ENCODE data around the gene TUBG1.
A peak's percentile ranks its signal among the peaks of the same experiment; 100 is the strongest.
"Not testable (repeated sequence)": the region's sequence is repeated elsewhere in the genome, so short reads cannot be mapped to it uniquely, and the experiment has no call there.

TUBG1 gene

DNA sequence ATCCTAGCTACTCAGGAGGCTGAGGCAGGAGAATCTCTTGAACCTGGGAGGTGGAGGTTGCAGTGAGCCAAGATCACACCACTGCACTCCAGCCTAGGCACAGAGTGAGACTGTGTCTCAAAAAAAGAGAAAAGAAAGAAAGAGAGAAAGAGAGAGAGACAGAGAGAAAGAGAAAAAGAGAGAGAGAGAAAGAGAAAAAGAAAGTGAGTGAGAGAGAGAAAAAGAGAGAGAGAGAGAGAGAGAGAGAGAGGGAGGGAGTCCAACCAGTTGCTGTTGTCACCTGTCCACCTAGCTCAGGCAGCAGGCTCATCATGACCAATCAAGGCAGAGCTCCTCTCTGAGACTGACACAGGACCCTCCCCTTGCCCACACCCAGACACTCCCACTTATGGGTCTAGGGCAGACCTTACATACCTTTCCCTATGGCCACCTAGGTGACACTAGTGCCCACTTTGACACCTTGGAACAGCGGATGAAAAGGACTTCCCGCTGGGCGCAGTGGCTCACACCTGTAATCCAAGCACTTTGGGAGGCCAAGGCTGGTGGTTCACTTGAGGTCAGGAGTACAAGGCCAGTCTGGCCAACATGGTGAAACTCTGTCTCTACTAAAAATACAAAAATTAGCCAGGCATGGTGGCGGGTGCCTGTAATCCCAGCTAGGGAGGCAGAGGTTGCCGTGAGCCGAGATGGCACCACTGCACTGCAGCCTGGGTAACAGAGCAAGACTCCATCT is 17.7 kb downstream of the TUBG1 start:
- not testable (repeated sequence) for DNase-seq

DNA sequence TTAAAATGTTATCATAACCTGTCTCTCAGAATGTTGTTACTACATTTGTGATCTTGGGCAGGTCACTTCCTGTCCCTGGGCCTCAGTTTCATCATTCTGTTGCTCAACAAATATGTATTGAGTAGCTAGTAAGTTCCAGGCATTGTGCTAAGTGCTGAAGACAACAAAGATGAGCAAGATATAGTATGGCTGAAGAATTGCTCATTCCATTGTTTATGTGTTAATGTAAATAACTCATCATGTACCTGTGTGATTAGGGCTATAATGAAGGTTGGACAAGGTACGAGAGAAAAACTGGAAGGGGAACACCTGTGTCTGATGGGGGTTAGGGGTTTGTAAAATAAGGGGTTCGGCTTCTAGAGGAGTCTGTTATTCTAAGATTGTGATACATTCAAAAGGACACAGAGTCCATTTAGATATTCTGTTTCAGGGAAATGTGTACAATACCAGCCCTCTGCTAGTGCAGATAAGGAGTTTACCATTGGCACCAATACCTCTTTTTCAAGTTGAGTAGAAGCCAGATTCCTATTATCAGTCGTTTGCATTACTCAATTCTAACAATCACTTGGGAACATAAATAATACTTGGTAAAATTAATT is 20.0 kb downstream of the TUBG1 start:
- DNase-seq, result no peak

DNA sequence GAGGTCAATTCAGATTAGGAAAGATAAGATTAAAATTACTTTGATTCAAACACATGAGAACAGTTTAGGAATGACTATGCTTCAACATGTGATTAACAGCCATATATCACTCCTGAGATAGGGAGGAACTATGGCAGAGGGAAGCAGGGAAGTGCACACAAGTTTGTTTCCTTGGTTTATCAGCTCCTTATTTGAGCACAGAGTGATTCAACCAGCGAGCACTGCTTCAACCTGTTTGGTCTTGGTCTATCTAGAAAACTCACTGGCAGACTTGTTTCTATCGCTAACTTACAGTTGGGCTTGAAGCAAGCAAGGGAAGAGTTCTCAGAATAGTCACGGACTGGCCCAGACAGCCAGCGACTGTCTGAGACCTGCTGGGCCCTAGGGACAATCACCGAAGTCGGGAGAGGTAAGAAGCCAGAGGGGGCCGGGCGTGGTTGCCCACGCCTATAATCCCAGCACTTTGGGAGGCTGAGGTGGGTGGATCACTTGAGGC is 23.5 kb downstream of the TUBG1 start:
- no peak for DNase-seq

DNA sequence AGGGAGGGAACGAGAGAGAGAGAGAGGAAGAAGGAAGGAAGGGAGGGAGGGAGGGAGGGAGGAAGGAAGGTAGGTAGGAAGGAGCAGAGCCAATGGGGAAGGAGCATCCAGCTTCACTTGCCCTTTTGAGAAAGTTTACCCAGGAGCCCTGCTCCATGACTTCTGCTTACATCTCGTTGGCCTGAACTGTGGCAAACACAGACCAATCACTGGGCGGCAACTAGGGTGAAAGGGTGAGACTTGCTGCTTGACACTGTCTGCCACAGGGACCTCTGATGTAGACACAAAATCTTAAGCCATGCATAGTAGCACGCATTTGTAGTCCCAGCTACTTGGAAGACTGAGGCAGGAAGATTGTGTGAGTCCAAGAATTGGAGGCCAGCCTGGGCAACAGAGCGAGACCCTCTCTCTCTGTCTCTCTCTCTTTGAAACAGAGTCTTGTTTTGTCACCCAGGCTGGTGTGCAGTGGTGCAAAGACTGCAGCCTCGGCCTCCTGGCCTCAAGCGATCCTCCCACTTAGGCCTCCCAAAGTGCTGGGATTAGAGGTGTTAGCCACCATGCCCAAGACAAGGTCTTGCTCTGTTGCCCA is 30.1 kb downstream of the TUBG1 start:
- no peak for DNase-seq

DNA sequence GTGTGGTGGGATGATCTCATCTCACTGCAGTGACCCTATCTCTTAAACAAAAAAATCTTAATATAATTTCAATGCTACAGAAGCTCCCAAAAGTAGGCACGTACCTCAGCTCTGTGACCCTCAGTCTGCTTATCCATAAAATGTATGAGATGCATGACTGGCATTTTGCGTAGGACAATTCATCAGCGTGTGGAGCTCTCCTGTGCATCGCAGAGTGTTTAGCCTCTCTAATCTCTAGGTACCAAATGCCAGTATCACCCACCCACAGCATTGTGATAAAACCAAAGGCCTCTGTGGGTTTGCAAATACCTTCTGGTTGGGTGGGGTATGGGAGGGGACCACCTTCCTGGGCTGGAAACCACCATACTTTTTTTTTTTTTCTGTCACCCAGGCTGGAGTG is 30.6 kb downstream of the TUBG1 start:
- DNase-seq, result no peak

DNA sequence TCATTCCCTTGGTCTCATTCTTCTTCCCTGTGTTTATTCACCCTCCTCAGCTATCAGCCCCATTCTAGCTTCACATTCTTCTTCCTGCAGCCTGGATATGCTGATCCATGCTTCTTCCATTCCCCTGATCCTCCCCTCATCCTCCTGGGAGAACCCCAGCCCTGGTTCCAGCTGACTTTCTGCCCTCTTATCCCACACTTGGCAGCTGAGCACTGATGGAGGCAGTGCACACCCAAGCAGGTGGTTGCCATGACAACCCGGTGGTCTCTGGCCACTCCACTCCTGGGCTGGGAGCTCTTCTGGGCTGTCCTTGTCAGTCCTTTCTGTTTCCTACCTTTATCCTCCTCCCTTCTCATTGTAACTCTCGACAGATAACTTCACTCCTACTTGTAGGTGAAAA is 32.9 kb downstream of the TUBG1 start:
- DNase-seq, result no peak

DNA sequence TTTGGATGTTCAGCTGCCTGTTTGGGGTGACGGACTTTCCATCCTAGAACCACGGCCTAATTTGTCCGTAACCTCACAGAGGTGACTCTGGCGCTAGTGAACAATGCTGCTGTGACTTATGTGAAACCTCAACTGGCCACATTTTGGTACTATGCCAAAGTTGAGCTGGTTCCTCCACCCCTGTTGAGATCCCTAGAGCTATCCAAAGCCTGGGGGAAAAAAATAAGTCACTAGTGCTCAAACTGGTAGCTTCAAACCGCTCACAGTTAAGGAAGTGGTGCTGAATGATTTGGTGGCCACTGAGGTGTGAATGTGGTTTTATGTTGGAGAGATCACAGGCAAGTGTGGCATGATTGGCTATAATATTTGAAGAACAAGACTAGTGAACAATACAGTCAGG is 38.3 kb downstream of the TUBG1 start:
- DNase-seq, result no peak

DNA sequence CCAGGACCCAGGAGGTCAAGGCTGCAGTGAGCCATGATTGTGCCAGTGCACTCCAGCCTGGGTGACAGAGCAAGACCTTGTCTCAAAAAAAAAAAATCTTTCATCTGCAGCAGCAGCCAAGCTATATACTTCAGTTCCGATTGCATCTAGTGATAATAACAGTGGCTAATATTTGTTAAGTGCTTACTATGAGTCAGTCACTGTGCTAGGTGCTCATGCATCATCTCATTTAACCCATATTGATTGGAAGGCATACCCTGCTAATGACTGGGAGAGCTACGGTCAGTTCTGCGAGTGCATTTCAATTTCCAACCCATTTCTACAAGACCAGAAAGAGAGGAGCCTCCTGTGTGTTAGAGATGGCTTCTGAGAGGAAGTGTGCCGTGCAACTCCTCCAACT is 41.9 kb downstream of the TUBG1 start:
- DNase-seq, result no peak

DNA sequence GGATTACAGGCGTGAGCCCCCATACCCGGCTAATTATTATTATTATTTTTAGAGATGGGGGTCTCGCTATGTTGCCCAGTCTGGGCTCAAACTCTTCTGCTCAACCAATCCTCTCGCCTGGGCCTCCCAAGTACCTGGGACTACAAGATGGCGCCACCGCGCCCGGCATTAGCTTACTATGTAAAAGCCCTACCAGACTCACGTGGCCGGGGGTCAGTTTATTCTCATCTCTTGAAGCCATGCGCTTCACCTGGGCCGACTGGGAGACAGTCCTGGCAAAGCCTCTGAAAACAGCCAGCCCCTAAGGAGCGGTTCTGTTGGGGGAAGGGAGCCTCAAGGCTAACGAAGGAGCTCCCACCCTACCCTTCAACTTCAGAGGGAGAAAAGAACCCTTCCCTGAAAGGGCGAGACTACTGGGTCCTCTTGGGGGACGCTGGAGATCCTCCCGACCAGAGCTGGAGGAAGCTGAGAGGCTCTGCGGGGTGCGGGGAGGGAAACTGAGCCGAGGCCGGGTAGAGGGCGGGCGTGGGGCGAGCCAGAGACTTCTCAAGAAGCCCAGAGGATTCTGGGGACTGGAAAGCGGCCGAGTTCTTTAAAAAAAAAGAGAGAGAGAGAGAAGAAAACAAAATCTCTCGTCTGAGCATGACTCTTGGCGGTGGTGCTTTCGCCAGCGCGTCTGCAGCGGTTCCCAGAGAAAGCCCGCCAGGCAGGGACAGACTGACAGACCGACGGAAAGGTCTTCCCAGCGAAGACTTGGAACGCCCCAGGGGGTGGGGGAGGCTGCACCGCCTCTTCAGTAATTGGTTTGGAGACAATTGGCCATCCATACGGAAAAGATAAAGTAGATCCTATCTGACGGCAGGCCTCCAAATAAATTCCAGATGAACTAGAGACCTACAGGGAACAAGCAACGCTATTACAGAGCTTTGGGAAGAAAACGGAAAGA is 44.0 kb downstream of the TUBG1 start:
- DNase-seq, result no peak

DNA sequence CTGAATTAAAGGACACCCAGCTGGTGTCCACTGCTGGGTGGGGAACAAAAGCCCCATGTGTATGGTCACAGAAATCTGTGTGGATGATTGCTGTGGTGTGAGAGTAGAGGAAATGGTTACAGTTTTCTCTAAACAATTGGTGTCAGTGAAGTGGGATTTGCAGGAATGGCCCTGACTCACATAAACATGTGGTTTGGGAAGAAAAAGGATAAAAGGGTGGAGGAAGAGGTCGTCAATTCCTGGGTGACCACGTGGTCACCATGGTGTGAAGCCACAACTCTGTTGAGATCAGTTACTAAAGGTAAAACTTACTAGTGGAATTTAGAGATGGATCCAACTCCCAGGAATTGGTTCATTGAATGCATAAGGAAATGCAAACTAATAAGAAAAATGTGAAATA is 46.0 kb downstream of the TUBG1 start:
- no peak for DNase-seq

DNA sequence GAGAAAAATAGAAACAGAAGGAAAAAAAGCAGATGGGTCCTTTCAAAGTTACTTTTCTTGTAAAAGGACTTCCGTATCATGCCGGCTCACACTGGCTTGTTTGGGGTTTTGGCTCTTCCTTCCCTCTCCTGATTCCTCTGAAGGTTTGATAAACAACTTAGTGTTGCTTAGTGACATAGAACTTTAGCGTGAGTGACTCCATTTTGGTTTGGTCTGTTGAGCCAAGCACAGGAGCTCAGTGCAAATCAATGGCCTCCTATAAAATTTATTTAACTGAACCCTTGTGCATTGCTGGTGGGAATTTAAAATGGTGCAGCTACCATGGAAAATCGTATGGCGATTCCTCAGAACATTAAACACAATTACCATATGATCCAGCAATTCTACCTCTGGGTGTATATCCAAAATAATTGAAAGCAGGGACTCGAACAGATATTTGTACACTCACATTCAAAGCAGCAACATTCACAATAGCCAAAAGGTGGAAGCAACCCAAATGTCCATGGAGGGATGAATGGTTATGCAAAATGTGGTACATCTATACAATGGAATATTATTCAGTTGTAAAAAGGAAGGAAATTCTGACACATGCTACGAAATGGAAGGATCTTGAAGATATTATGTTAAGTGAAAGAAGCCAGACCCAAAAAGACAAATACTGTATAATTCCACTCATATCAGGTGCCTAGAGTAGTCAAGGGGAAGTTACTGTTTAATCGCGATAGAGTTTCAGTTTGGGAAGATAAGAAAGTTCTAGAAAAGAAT is 48.5 kb downstream of the TUBG1 start:
- no peak for DNase-seq

DNA sequence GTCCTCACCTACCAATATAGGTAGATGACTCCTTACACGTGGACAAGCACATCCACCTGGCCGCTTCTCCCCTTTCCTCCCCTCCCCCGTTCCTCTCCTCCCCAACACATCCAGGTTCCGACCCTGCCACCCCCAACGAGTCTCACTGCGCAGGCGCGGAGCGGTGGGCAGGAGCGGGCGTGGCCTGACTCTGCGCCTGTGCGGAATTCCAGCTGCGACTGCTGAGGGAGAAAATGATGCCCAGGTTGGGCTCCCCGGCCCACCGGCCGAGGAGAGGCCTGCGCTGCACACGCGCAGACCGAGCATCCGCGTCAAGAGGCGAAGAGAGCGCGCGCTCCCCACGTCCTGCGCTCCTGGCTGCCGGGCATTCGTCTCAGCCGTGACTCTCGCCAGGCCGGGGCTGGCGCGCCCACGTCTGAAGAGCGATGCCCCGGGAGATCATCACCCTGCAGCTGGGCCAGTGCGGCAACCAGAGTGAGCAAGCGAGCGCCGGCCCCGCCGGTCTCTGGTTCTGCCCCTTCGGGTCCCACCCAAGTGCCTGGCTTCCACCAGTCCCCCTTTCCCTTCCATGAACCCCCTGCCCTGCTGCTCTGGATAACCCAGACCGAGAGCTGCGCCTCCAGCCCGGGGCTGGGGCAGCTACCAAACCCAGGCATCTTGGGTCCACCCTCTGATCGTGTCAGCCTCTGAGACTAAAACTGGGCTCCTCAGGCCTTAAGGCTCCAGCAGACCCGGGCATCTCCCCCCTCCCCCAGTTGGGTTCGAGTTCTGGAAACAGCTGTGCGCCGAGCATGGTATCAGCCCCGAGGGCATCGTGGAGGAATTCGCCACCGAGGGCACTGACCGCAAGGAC is 49.8 kb downstream of the TUBG1 start, which contains the start of gene TUBG2:
Gene TUBG2, plus strand, starts transcription at position 206 of the 853 bp plus-strand sequence. Its CDS starts 220 bp downstream, at position 426.
- peak; percentile 62 for DNase-seq

DNA sequence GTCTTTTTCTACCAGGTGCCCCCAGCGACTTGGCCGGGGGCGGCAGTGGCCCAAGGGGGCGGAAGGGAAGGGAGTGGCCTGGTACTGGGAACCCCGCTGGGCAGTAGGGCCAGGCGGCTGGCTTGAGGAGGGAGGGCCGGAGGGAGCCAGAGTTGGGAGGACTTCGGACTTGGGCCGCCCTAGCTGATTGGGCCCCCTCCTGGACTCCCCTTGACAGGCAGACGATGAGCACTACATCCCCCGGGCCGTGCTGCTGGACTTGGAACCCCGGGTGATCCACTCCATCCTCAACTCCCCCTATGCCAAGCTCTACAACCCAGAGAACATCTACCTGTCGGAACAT is 50.4 kb downstream of the TUBG1 start:
- DNase-seq, result not testable (repeated sequence)

DNA sequence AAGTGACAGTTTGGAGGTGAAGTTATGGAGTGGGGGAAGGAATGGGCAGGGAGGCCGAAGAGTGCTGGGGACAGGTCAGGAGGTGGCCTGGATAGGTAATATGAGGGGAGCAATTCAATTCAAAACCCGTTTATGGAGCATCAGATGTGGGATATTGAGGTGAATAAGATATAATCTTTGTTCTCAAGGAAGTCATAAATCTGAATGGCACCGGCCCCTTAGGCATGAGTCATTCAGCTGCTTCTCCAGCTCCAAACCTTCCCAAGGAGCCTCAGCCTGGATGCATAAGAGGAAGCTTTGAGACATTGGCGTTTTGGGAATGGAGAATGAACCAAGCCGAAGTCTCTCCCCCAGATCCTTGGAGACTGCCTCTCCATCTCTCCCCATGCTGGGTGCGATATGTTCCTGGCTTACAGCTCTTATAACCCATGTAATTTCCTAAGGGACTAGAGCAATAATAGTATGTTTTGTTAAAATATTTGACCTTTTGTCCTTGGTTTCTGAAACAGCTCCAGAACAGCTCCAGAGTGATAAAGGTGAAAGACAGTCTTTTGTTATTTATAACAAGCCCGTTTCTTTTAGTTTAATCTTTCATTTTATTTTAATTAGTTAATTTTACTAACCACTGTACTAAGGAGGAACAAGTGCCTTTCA is 51.3 kb downstream of the TUBG1 start:
- no peak for DNase-seq
